Frontal cortex (tissue), 4 donors: ENCODE data around the gene ATP6V0E1. TPM values are rescaled to one million over a fixed set of nuclear protein-coding genes. Genes with fewer than 3 reads are reported as not detected.
A peak's percentile ranks its signal among the peaks of the same experiment; 100 is the strongest.

Experiments used
- DNase-seq, 2 donors: peaks; one replicate each; pipeline ENCODE4 v3.0.0; 2012; ENCODE audit warnings: low spot score in 2 of 2
- FAIRE-seq: peaks from 2 replicates; lab custom pipeline; 2012; peaks lifted over from hg19 to GRCh38; lab: Jason Lieb, UNC
- total RNA-seq: library from RNA; depleted of rRNA; stranded (reverse); fragments of >200 nt; gene quantifications from one replicate; pipeline ENCODE4 v1.2.3, GENCODE V29; 2014
- donor health status: control.
- donor health status: control.
- donor health status: control.

Gene ATP6V0E1
- total RNA-seq, 1 donor from 2014 or later: 35.1 TPM

GRCh38 chr5:172954751-172955159 lies 28.8 kb upstream of the ATP6V0E1 start:
- DNase-seq (no peak), FAIRE-seq (no peak)

GRCh38 chr5:172956228-172956627 lies 27.3 kb upstream of the ATP6V0E1 start:
- FAIRE-seq (no peak), DNase-seq (no peak)

- DNase-seq: peak in 1 of 2 donors; percentile 33
- FAIRE-seq: no peak
Observed at GRCh38 chr5:172956936-172957335, 26.6 kb upstream of the ATP6V0E1 start.

GRCh38 chr5:172957458-172957857 lies 26.1 kb upstream of the ATP6V0E1 start:
- no peak for FAIRE-seq
- no peak for DNase-seq

GRCh38 chr5:172958331-172959046 lies 25.1 kb upstream of the ATP6V0E1 start:
- FAIRE-seq (no peak), DNase-seq (peak; percentile 68 to 88)

GRCh38 chr5:172959824-172960799 lies 23.5 kb upstream of the ATP6V0E1 start:
- FAIRE-seq (no peak), DNase-seq (no peak)

- no peak for FAIRE-seq
- no peak for DNase-seq
Observed at GRCh38 chr5:172969921-172970320, 13.7 kb upstream of the ATP6V0E1 start.

- no peak for FAIRE-seq
- no peak for DNase-seq
Observed at GRCh38 chr5:172971482-172971881, 12.1 kb upstream of the ATP6V0E1 start.

- no peak for DNase-seq
- FAIRE-seq: no peak
Observed at GRCh38 chr5:172972552-172972951, 11.0 kb upstream of the ATP6V0E1 start.

- FAIRE-seq (no peak), DNase-seq (no peak)
Observed at GRCh38 chr5:172973127-172973916, 10.2 kb upstream of the ATP6V0E1 start.

GRCh38 chr5:172973931-172974330 lies 9.6 kb upstream of the ATP6V0E1 start:
- DNase-seq (no peak), FAIRE-seq (no peak)

GRCh38 chr5:172975289-172975688 lies 8.3 kb upstream of the ATP6V0E1 start:
- DNase-seq (no peak), FAIRE-seq (no peak)

- FAIRE-seq: no peak
- no peak for DNase-seq
Observed at GRCh38 chr5:172979778-172980177, 3.8 kb upstream of the ATP6V0E1 start.

- DNase-seq (no peak), FAIRE-seq (no peak)
Observed at GRCh38 chr5:172981931-172982330, 1.6 kb upstream of the ATP6V0E1 start.

- FAIRE-seq: no peak
Observed at GRCh38 chr5:172984244-172984953, 828 bp downstream of the ATP6V0E1 start.

GRCh38 chr5:172985596-172985995 lies 2.0 kb downstream of the ATP6V0E1 start:
- DNase-seq: no peak
- FAIRE-seq: no peak

More at GRCh38 chr5:172984244-172984953, 828 bp downstream of the ATP6V0E1 start:
- peak; percentile 52 to 64 for DNase-seq

- no peak for FAIRE-seq
Observed at GRCh38 chr5:172988276-172988675, 4.7 kb downstream of the ATP6V0E1 start.

GRCh38 chr5:172990776-172991175 lies 7.2 kb downstream of the ATP6V0E1 start:
- FAIRE-seq (no peak), DNase-seq (no peak)

More at GRCh38 chr5:172988276-172988675, 4.7 kb downstream of the ATP6V0E1 start:
- no peak for DNase-seq

GRCh38 chr5:172994405-172994804 lies 10.8 kb downstream of the ATP6V0E1 start:
- FAIRE-seq (no peak), DNase-seq (no peak)
